AG08395 (cell line): Measurements from ENCODE around the gene TNF.
"Not testable (repeated sequence)": the region's sequence is repeated elsewhere in the genome, so short reads cannot be mapped to it uniquely, and the experiment has no call there.

Experiments used
- DNase-seq: peaks from one replicate; pipeline ENCODE4 v3.0.0; 2012; ENCODE audit warnings: mixed read lengths, low spot score

TNF gene

GRCh38 chr6:31588871-31589650, 13.7 kb downstream of the TNF start:
- no peak for DNase-seq

- not testable (repeated sequence) for DNase-seq
These were observed 15.3 kb downstream of the TNF start for GRCh38 chr6:31590691-31591090.

- no peak for DNase-seq
These were observed 17.0 kb downstream of the TNF start for GRCh38 chr6:31592396-31592771.

- peak; percentile 28 for DNase-seq
These were observed 21.6 kb downstream of the TNF start for GRCh38 chr6:31597006-31597405.

GRCh38 chr6:31607317-31607716, 32.0 kb downstream of the TNF start:
- no peak for DNase-seq

GRCh38 chr6:31609519-31610406, 34.4 kb downstream of the TNF start:
- no peak for DNase-seq

GRCh38 chr6:31610968-31611367, 35.6 kb downstream of the TNF start:
- DNase-seq, result no peak

GRCh38 chr6:31614075-31614619, 38.8 kb downstream of the TNF start:
- no peak for DNase-seq

GRCh38 chr6:31614684-31615578, 39.6 kb downstream of the TNF start, which contains the start of gene AIF1:
TSS of gene AIF1 (plus strand) at chr6:31615234. CDS start at chr6:31615330, 96 bp downstream.
- DNase-seq, result no peak

GRCh38 chr6:31615748-31616147, 40.4 kb downstream of the TNF start:
- no peak for DNase-seq

GRCh38 chr6:31617010-31617409, 41.6 kb downstream of the TNF start:
- DNase-seq, result no peak

- peak; percentile 99 for DNase-seq
These were observed 44.6 kb downstream of the TNF start for GRCh38 chr6:31619805-31620585.

GRCh38 chr6:31620586-31621319, 45.4 kb downstream of the TNF start, which contains the start of gene PRRC2A:
TSS of gene PRRC2A (plus strand) at chr6:31620715. CDS start at chr6:31622790, 2,075 bp downstream.
- peak; percentile 70 for DNase-seq

- no peak for DNase-seq
These were observed 46.1 kb downstream of the TNF start for GRCh38 chr6:31621320-31621939.

GRCh38 chr6:31621991-31622390, 46.6 kb downstream of the TNF start:
- peak; percentile 18 for DNase-seq

GRCh38 chr6:31622684-31623091, 47.3 kb downstream of the TNF start:
- no peak for DNase-seq

GRCh38 chr6:31624070-31624469, 48.7 kb downstream of the TNF start:
- DNase-seq, result no peak

GRCh38 chr6:31626952-31627351, 51.6 kb downstream of the TNF start:
- DNase-seq, result no peak

- DNase-seq, result no peak
These were observed 52.4 kb downstream of the TNF start for GRCh38 chr6:31627690-31628287.
